ENCODE data around the gene CFAP57. TPM values are rescaled to one million over a fixed set of nuclear protein-coding genes. Genes with fewer than 3 reads are reported as not detected.

Gene CFAP57
- total and polyA plus RNA-seq, 2 donors = 0.16 to 0.42 TPM

- no peak overlapping the region for H3K4me3 ChIP-seq (ENCODE audit: low read length in 2 of 2)
- peaks cover 0 to 7% of the 10 kb centered on the region in 2 donors for H3K27me3 ChIP-seq (ENCODE audit: control insufficient read depth in 2 of 2, insufficient read depth in 1 of 2, low read length in 1 of 2)
- H3K36me3 ChIP-seq (ENCODE audit: control insufficient read depth in 2 of 2, insufficient read depth in 2 of 2, low read length in 1 of 2) = no peaks in the 10 kb centered on the region
- peaks cover 0 to 10% of the 10 kb centered on the region in 2 donors for H3K9me3 ChIP-seq (ENCODE audit: control insufficient read depth in 2 of 2, insufficient read depth in 1 of 2, low read length in 1 of 2)
- peak overlapping the region in 1 of 2 donors; percentile 69 for H3K27ac ChIP-seq (ENCODE audit: low read depth in 1 of 2, low read length in 1 of 2)
- H3K4me1 ChIP-seq (ENCODE audit: control insufficient read depth in 2 of 2, insufficient read depth in 2 of 2, low read length in 2 of 2) = peaks cover 3 to 28% of the 10 kb centered on the region in 2 donors
- DNase-seq (ENCODE audit: low read depth in 6 of 9, low spot score in 9 of 9) = peak in 4 of 9 donors; percentile 24 to 71 (median 50)
- WGBS = 61% methylated on average over 11 of the region's 11 CpGs
Observed at GRCh38 chr1:43274125-43274803, 102.1 kb downstream of the CFAP57 start.

- no peak overlapping the region for H3K27ac ChIP-seq (ENCODE audit: low read depth in 1 of 2, low read length in 1 of 2)
Observed at GRCh38 chr1:43274804-43275180, 102.7 kb downstream of the CFAP57 start.

GRCh38 chr1:43275826-43276620 lies 103.9 kb downstream of the CFAP57 start:
- H3K36me3 ChIP-seq (ENCODE audit: control insufficient read depth in 2 of 2, insufficient read depth in 2 of 2, low read length in 1 of 2) = no peaks in the 10 kb centered on the region
- DNase-seq (ENCODE audit: low read depth in 6 of 9, low spot score in 9 of 9) = no peak
- WGBS = 96% methylated on average over 12 of the region's 12 CpGs
- peaks cover 0 to 23% of the 10 kb centered on the region in 2 donors for H3K4me1 ChIP-seq (ENCODE audit: control insufficient read depth in 2 of 2, insufficient read depth in 2 of 2, low read length in 2 of 2)
- peak overlapping the region in 1 of 2 donors; percentile 53 for H3K27ac ChIP-seq (ENCODE audit: low read depth in 1 of 2, low read length in 1 of 2)
- no peaks in the 10 kb centered on the region for H3K27me3 ChIP-seq (ENCODE audit: control insufficient read depth in 2 of 2, insufficient read depth in 1 of 2, low read length in 1 of 2)
- no peak overlapping the region for H3K4me3 ChIP-seq (ENCODE audit: low read length in 2 of 2)
- H3K9me3 ChIP-seq (ENCODE audit: control insufficient read depth in 2 of 2, insufficient read depth in 1 of 2, low read length in 1 of 2) = peaks cover 0 to 10% of the 10 kb centered on the region in 2 donors

More at GRCh38 chr1:43274804-43275180, 102.7 kb downstream of the CFAP57 start:
- Histone ChIP-seq H3K9me3 (ENCODE audit: control insufficient read depth in 2 of 2, insufficient read depth in 1 of 2, low read length in 1 of 2) (peaks cover 0 to 10% of the 10 kb centered on the region in 2 donors), H3K27me3 (ENCODE audit: control insufficient read depth in 2 of 2, insufficient read depth in 1 of 2, low read length in 1 of 2) (peaks cover 0 to 7% of the 10 kb centered on the region in 2 donors), H3K4me1 (ENCODE audit: control insufficient read depth in 2 of 2, insufficient read depth in 2 of 2, low read length in 2 of 2) (peaks cover 3 to 28% of the 10 kb centered on the region in 2 donors), H3K36me3 (ENCODE audit: control insufficient read depth in 2 of 2, insufficient read depth in 2 of 2, low read length in 1 of 2) (no peaks in the 10 kb centered on the region), H3K4me3 (ENCODE audit: low read length in 2 of 2) (no peak overlapping the region)
- DNase-seq (ENCODE audit: low read depth in 6 of 9, low spot score in 9 of 9) = no peak
- WGBS = 97% methylated on average over 8 of the region's 8 CpGs

- Histone ChIP-seq H3K27me3 (ENCODE audit: control insufficient read depth in 2 of 2, insufficient read depth in 1 of 2, low read length in 1 of 2) (no peaks in the 10 kb centered on the region), H3K4me3 (ENCODE audit: low read length in 2 of 2) (no peak overlapping the region), H3K4me1 (ENCODE audit: control insufficient read depth in 2 of 2, insufficient read depth in 2 of 2, low read length in 2 of 2) (peaks cover 0 to 23% of the 10 kb centered on the region in 2 donors), H3K9me3 (ENCODE audit: control insufficient read depth in 2 of 2, insufficient read depth in 1 of 2, low read length in 1 of 2) (peaks cover 0 to 10% of the 10 kb centered on the region in 2 donors), H3K36me3 (ENCODE audit: control insufficient read depth in 2 of 2, insufficient read depth in 2 of 2, low read length in 1 of 2) (no peaks in the 10 kb centered on the region), H3K27ac (ENCODE audit: low read depth in 1 of 2, low read length in 1 of 2) (no peak overlapping the region)
- DNase-seq (ENCODE audit: low read depth in 6 of 9, low spot score in 9 of 9) = peak in 2 of 9 donors; percentile 38 to 53
- 87% methylated on average over 7 of the region's 7 CpGs for WGBS
Observed at GRCh38 chr1:43276673-43277072, 104.5 kb downstream of the CFAP57 start.

GRCh38 chr1:43277116-43277876 lies 105.2 kb downstream of the CFAP57 start:
- H3K27ac ChIP-seq (ENCODE audit: low read depth in 1 of 2, low read length in 1 of 2) = no peak overlapping the region
- no peaks in the 10 kb centered on the region for H3K36me3 ChIP-seq (ENCODE audit: control insufficient read depth in 2 of 2, insufficient read depth in 2 of 2, low read length in 1 of 2)
- H3K9me3 ChIP-seq (ENCODE audit: control insufficient read depth in 2 of 2, insufficient read depth in 1 of 2, low read length in 1 of 2) = peaks cover 0 to 10% of the 10 kb centered on the region in 2 donors
- no peak for DNase-seq (ENCODE audit: low read depth in 6 of 9, low spot score in 9 of 9)
- H3K27me3 ChIP-seq (ENCODE audit: control insufficient read depth in 2 of 2, insufficient read depth in 1 of 2, low read length in 1 of 2) = no peaks in the 10 kb centered on the region
- no peak overlapping the region for H3K4me3 ChIP-seq (ENCODE audit: low read length in 2 of 2)
- peaks cover 0 to 23% of the 10 kb centered on the region in 2 donors for H3K4me1 ChIP-seq (ENCODE audit: control insufficient read depth in 2 of 2, insufficient read depth in 2 of 2, low read length in 2 of 2)
- WGBS = 97% methylated on average over 7 of the region's 7 CpGs

- 99% methylated on average over 5 of the region's 5 CpGs for WGBS
- Histone ChIP-seq H3K4me1 (ENCODE audit: control insufficient read depth in 2 of 2, insufficient read depth in 2 of 2, low read length in 2 of 2) (peaks cover 0 to 26% of the 10 kb centered on the region in 2 donors), H3K27ac (ENCODE audit: low read depth in 1 of 2, low read length in 1 of 2) (no peak overlapping the region), H3K4me3 (ENCODE audit: low read length in 2 of 2) (no peak overlapping the region), H3K27me3 (ENCODE audit: control insufficient read depth in 2 of 2, insufficient read depth in 1 of 2, low read length in 1 of 2) (no peaks in the 10 kb centered on the region), H3K9me3 (ENCODE audit: control insufficient read depth in 2 of 2, insufficient read depth in 1 of 2, low read length in 1 of 2) (peaks cover 0 to 4% of the 10 kb centered on the region in 2 donors), H3K36me3 (ENCODE audit: control insufficient read depth in 2 of 2, insufficient read depth in 2 of 2, low read length in 1 of 2) (no peaks in the 10 kb centered on the region)
- DNase-seq (ENCODE audit: low read depth in 6 of 9, low spot score in 9 of 9) = no peak
Observed at GRCh38 chr1:43279161-43279560, 107.0 kb downstream of the CFAP57 start.

GRCh38 chr1:43279666-43280065 lies 107.5 kb downstream of the CFAP57 start:
- Histone ChIP-seq H3K4me1 (ENCODE audit: control insufficient read depth in 2 of 2, insufficient read depth in 2 of 2, low read length in 2 of 2) (peaks cover 0 to 26% of the 10 kb centered on the region in 2 donors), H3K27me3 (ENCODE audit: control insufficient read depth in 2 of 2, insufficient read depth in 1 of 2, low read length in 1 of 2) (no peaks in the 10 kb centered on the region), H3K27ac (ENCODE audit: low read depth in 1 of 2, low read length in 1 of 2) (no peak overlapping the region), H3K36me3 (ENCODE audit: control insufficient read depth in 2 of 2, insufficient read depth in 2 of 2, low read length in 1 of 2) (no peaks in the 10 kb centered on the region), H3K9me3 (ENCODE audit: control insufficient read depth in 2 of 2, insufficient read depth in 1 of 2, low read length in 1 of 2) (peaks cover 0 to 3% of the 10 kb centered on the region in 2 donors), H3K4me3 (ENCODE audit: low read length in 2 of 2) (no peak overlapping the region)
- WGBS = 95% methylated on average over 6 of the region's 6 CpGs
- no peak for DNase-seq (ENCODE audit: low read depth in 6 of 9, low spot score in 9 of 9)

- Histone ChIP-seq H3K27me3 (ENCODE audit: control insufficient read depth in 2 of 2, insufficient read depth in 1 of 2, low read length in 1 of 2) (no peaks in the 10 kb centered on the region), H3K27ac (ENCODE audit: low read depth in 1 of 2, low read length in 1 of 2) (no peak overlapping the region), H3K9me3 (ENCODE audit: control insufficient read depth in 2 of 2, insufficient read depth in 1 of 2, low read length in 1 of 2) (no peaks in the 10 kb centered on the region), H3K36me3 (ENCODE audit: control insufficient read depth in 2 of 2, insufficient read depth in 2 of 2, low read length in 1 of 2) (no peaks in the 10 kb centered on the region), H3K4me1 (ENCODE audit: control insufficient read depth in 2 of 2, insufficient read depth in 2 of 2, low read length in 2 of 2) (peaks cover 0 to 32% of the 10 kb centered on the region in 2 donors), H3K4me3 (ENCODE audit: low read length in 2 of 2) (no peak overlapping the region)
- 94% methylated on average over 2 of the region's 2 CpGs for WGBS
- DNase-seq (ENCODE audit: low read depth in 6 of 9, low spot score in 9 of 9) = no peak
Observed at GRCh38 chr1:43280692-43281091, 108.6 kb downstream of the CFAP57 start.
